Ramos (cell line): ENCODE measurements around the gene AXIN1.

Source experiments
- in situ Hi-C: fragments of 300-500 bp; cut with MboI; formaldehyde crosslinking; loops from one replicate; pipeline ENCODE4 v1.14.3; 2022; ENCODE audit warnings: low sequenced_read_pairs; ENCODE audit not compliant: unreplicated experiment

AXIN1 gene

DNA sequence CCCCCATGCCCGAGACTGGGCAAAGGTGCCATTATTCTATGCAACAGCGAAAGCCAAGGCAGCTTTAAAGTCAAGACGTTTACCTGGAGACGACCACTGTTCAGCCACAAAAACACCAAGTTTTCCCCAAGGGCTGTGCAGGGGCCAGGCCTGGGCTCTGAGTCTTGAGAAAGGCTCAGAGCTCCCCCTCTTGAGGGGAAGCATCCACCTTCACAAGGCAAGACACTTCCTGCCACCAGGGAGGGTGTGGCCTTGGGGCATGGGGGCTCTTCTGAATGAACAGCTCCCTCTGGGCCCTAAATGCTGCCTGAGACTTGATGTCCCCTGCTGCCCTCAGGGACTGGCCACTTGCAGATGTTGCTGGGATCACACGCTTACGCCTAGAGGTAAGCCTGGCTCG, 43.0 kb downstream of the AXIN1 start:
- in situ Hi-C loops: no loop called here

GRCh38 chr16:307691-308312, 44.7 kb downstream of the AXIN1 start:
- in situ Hi-C loops: no loop called here

DNA sequence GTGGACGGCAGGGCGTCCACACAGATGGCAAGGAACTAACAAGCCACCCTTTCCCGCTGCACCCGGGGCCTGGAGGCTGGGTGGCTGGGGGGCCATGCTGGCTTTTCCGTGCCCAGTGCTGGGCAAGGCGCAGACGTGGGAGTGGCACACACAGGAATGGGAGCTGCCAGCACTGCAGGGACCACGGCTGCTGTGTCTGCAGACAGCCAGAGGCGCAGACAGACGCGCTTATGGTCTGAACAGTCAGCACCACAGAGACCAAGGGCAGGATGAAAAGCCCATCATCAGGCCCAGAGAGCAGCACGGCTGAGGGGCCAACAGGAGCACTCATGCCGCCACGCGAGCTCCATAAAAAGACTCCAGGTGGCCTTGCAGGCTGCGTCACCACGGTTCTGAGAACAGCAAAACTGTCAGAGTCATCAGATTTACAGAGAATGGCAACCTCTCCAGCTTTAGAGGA, 45.6 kb downstream of the AXIN1 start:
- in situ Hi-C loops: no loop called here

GRCh38 chr16:305916-306626, 46.5 kb downstream of the AXIN1 start:
- in situ Hi-C loops: no loop called here

- in situ Hi-C loops: no loop called here
Observed at GRCh38 chr16:303760-304505, 48.6 kb downstream of the AXIN1 start.

GRCh38 chr16:301950-302349, 50.6 kb downstream of the AXIN1 start:
- in situ Hi-C loops: no loop called here

- in situ Hi-C loops: no loop called here
Observed at GRCh38 chr16:301235-301634, 51.3 kb downstream of the AXIN1 start.

- in situ Hi-C loops: no loop called here
Observed at GRCh38 chr16:297832-298231, 54.7 kb downstream of the AXIN1 start.

DNA sequence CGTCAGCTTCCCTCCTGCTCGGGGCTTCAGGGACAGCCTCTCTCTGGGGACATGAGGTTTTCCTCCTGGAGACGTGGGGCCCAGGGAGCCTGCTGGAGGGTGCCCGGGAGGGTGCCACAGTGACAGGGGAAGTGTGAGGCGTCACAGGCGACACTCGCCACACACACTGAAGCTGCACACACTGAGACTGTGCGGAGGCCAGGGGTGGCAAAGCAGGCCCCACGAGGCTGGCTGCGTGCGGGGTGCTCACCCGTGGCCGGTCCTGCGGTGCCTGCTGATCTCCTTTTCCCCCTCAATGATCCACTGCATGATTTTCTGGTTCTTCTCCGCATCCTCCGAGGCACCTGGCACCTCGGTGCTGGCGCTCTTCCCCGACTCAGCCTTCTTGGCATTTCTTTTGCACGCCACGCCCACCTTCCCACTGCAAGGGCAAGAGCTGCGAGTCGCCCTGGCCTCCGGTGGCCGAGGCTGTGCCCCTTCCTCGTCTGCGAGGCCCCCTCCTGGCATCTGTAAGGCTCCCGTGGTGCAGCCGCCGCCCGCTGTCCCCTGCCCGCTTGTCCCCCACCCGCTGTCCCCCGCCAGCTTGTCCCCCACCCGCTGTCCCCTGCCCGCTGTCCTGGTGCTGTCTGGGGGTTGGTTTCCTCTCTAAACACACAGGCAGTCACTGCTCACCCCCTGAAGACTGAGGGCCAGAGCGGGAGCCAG, 55.6 kb downstream of the AXIN1 start:
- in situ Hi-C loops: no loop called here

- in situ Hi-C loops: no loop called here
Observed at GRCh38 chr16:296276-296675, 56.2 kb downstream of the AXIN1 start.

GRCh38 chr16:293043-293775, 59.3 kb downstream of the AXIN1 start:
- in situ Hi-C loops: no loop called here

GRCh38 chr16:291539-291938, 61.0 kb downstream of the AXIN1 start:
- in situ Hi-C loops: no loop called here

DNA sequence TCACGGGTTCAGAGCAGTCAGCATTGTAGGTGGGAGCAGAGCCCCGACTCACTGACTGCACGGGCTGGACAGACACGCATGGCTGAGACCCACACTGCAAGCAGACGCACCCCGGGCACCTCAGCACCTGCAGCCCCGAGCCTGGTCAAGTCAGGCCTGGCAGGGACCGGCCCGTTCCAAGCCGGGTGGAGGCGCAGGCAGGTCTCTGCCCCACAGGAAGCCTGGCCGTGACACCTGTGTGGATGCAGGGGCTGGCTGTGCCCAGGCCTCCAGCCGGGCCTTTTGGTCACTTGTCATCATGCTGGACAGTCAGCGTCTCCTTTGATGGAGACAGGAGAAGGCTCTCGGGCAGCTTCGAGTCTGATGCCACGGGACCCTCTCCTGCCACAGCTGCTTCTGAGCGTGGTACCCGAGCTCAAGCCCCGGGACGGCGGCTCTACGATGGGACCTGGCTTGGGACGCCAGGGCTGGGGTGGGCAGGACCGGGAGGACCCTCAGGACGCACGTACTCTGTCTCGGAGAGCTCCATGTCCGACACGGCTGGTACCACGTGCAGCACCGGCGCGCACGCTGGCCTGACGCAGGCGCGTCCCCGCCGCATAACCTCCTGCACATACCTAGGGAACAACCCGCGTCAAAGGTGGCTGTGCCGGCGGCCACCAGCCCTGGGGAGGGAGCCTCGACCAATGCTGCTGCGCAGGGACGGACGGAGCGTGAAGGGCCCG, 61.7 kb downstream of the AXIN1 start:
- in situ Hi-C loops: no loop called here

DNA sequence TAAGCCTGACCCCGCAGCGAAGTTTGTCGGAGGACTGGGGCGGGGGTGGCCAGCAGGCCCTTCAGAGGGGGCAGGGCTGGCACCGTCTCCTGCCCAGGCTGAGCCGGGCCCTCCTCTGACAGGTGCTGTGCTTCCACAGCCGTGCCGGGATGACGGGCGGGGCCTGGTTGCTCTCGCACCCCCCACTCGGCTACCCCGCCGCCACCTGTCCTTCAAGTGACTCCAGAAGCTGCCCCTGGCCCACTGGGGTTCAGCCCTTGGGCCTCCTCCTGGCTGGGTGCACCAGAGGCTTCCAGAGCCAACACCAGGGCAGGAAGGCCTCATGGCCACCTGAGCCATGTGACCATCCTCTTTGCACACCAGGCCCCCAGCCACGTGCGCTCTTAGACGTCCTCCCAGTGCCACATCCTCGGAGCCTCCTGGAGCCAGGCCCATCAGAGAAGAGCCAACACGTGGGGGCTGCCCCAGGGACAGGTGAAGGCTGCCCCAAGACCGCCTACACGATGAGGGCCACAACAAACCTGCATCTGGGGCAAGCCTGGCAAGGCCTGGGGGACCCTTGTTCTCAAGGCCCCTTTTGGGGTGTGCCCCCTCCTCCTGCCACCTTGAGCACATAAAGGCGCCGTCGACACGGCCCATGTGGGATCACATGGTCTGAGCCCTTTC, 62.4 kb downstream of the AXIN1 start:
- in situ Hi-C loops: no loop called here

GRCh38 chr16:289395-289997, 63.0 kb downstream of the AXIN1 start:
- in situ Hi-C loops: no loop called here

- in situ Hi-C loops: no loop called here
Observed at GRCh38 chr16:287981-288920, 64.3 kb downstream of the AXIN1 start.

GRCh38 chr16:287298-287811, 65.2 kb downstream of the AXIN1 start:
- in situ Hi-C loops: no loop called here
